ENCODE measurements around the gene ANO4.

DNA sequence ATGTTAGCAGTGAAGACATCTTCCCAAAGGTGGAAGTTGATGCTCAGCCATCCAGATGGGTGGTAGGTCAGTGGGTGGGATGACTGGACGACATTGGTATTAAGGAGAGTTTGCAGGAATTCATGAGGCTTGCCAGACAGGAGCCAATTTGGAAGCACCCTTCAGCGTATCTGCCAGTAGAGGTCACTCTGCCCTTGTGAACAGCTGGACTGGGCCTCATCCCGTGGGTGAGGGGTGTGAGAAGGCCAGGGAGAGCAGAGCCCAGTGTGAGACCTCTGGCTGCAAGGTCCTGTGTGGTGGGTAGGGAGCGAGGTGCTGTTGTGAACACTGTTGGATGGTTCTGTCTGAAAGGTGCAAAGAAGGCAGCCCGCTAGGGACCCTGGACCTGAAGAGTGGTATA is 377.7 kb downstream of the ANO4 start:
- TF ChIP-seq YY1 (IDR thresholded peaks at IDR 0.05; ENCODE audit: insufficient read depth, insufficient read length) (no peak), SUZ12 (IDR thresholded peaks at IDR 0.05; ENCODE audit: extremely low read depth, insufficient read depth, insufficient read length) (no peak), ZNF274 (IDR thresholded peaks at IDR 0.05; ENCODE audit: low read depth, low read length) (no peak)

Data from NT2/D1 (cell line).